ENCODE measurements around the gene CAMSAP3. TPM values are rescaled to one million over a fixed set of nuclear protein-coding genes. Genes with fewer than 3 reads are reported as not detected.

CAMSAP3 gene
- total and polyA plus RNA-seq, 10 donors: 0.28 to 1.5 (median 0.79) TPM

GRCh38 chr19:7562646-7563393 is 32.8 kb upstream of the CAMSAP3 start:
- Histone ChIP-seq H3K27ac (no peak overlapping the region), H3K4me1 (no peaks in the 10 kb centered on the region), H3K9me3 (peaks cover 0 to 3% (median 0%) of the 10 kb centered on the region in 8 donors), H3K36me3 (peaks cover 0 to 53% (median 40%) of the 10 kb centered on the region in 6 donors), H3K4me3 (no peak overlapping the region), H3K27me3 (replicated peaks in 1 of 7) (no peaks in the 10 kb centered on the region)
- TF ChIP-seq POLR2AphosphoS5 (IDR thresholded peaks at IDR 0.05): no peak
- TF ChIP-seq POLR2A (IDR thresholded peaks at IDR 0.05): no peak
- no peak for TF ChIP-seq CTCF (IDR thresholded peaks at IDR 0.05 in 8 of 11, conservative IDR thresholded peaks at IDR 0.05 in 3 of 11)
- intact Hi-C loops (cut with DNase I; ENCODE audit: low total_unique reads): no loop called here
- 56 to 80% (median 69%) methylated on average over 15 to 16 of the region's 16 CpGs for WGBS, 5 donors
- DNase-seq: no peak

- no peak for TF ChIP-seq POLR2A (IDR thresholded peaks at IDR 0.05)
- DNase-seq: no peak
- 92 to 97% (median 96%) methylated on average over 4 of the region's 4 CpGs for WGBS, 5 donors
- H3K9me3 ChIP-seq: peaks cover 0 to 3% (median 0%) of the 10 kb centered on the region in 8 donors
- no peaks in the 10 kb centered on the region for H3K27me3 ChIP-seq (replicated peaks in 1 of 7)
- no peak overlapping the region for H3K4me3 ChIP-seq
- H3K4me1 ChIP-seq: peaks cover 0 to 6% (median 5%) of the 10 kb centered on the region in 6 donors
- H3K36me3 ChIP-seq: peaks cover 0 to 32% (median 20%) of the 10 kb centered on the region in 6 donors
- no peak overlapping the region for H3K27ac ChIP-seq
- intact Hi-C loops (cut with DNase I; ENCODE audit: low total_unique reads): loop anchor here (5.0 kb wide), 2 partner anchors 117 to 237 kb away; partner anchors contain the start of gene TRAPPC5
Measured at GRCh38 chr19:7564866-7565265, 30.8 kb upstream of the CAMSAP3 start.

- Histone ChIP-seq H3K4me3 (no peak overlapping the region), H3K9me3 (no peaks in the 10 kb centered on the region), H3K36me3 (peaks cover 0 to 28% (median 15%) of the 10 kb centered on the region in 6 donors), H3K27ac (no peak overlapping the region), H3K27me3 (replicated peaks in 1 of 7) (no peaks in the 10 kb centered on the region), H3K4me1 (peaks cover 0 to 6% (median 5%) of the 10 kb centered on the region in 6 donors)
- intact Hi-C loops (cut with DNase I; ENCODE audit: low total_unique reads): loop anchor here (5.0 kb wide), 2 partner anchors 117 to 237 kb away; partner anchors contain the start of gene TRAPPC5
- no peak for DNase-seq
- 75 to 98% (median 94%) methylated on average over 5 of the region's 5 CpGs for WGBS, 5 donors
- TF ChIP-seq POLR2AphosphoS5 (IDR thresholded peaks at IDR 0.05) (no peak), POLR2A (IDR thresholded peaks at IDR 0.05) (no peak), CTCF (IDR thresholded peaks at IDR 0.05 in 8 of 11, conservative IDR thresholded peaks at IDR 0.05 in 3 of 11) (no peak)
Measured at GRCh38 chr19:7565332-7565731, 30.3 kb upstream of the CAMSAP3 start.

GRCh38 chr19:7570761-7571160 is 24.9 kb upstream of the CAMSAP3 start:
- 81 to 90% (median 90%) methylated on average over 5 of the region's 5 CpGs for WGBS, 5 donors
- Histone ChIP-seq H3K27ac (no peak overlapping the region), H3K27me3 (replicated peaks in 1 of 7) (no peaks in the 10 kb centered on the region), H3K4me1 (peaks cover 0 to 6% (median 5%) of the 10 kb centered on the region in 6 donors), H3K36me3 (no peaks in the 10 kb centered on the region), H3K4me3 (no peak overlapping the region), H3K9me3 (no peaks in the 10 kb centered on the region)
- DNase-seq: no peak
- intact Hi-C loops (cut with DNase I; ENCODE audit: low total_unique reads): no loop called here
- no peak for TF ChIP-seq POLR2AphosphoS5 (IDR thresholded peaks at IDR 0.05)
- no peak for TF ChIP-seq POLR2A (IDR thresholded peaks at IDR 0.05)
- no peak for TF ChIP-seq CTCF (IDR thresholded peaks at IDR 0.05 in 8 of 11, conservative IDR thresholded peaks at IDR 0.05 in 3 of 11)

Measured in spleen (tissue), 11 donors.